Measurements from ENCODE around the gene TXN. TPM values are rescaled to one million over a fixed set of nuclear protein-coding genes. Genes with fewer than 3 reads are reported as not detected.

Gene TXN
- total RNA-seq, 1 donor from 2014 or later, result 205 TPM

- H3K27ac Mint-ChIP-seq, result no peak overlapping the region
- peaks cover 8% of the 10 kb centered on the region for H3K4me1 Mint-ChIP-seq (ENCODE audit: unreplicated experiment)
- no peak for TF ChIP-seq CTCF (conservative IDR thresholded peaks at IDR 0.05)
- DNase-seq (ENCODE audit: extremely low spot score, unreplicated experiment), result no peak
- H3K9me3 Mint-ChIP-seq, result no peaks in the 10 kb centered on the region
- no peak overlapping the region for H3K4me3 Mint-ChIP-seq
- no peaks in the 10 kb centered on the region for H3K27me3 Mint-ChIP-seq
- H3K36me3 Mint-ChIP-seq, result no peaks in the 10 kb centered on the region
Observed at GRCh38 chr9:110282018-110282738, 25.9 kb upstream of the TXN start.

- H3K4me1 Mint-ChIP-seq (ENCODE audit: unreplicated experiment), result no peaks in the 10 kb centered on the region
- H3K4me3 Mint-ChIP-seq, result no peak overlapping the region
- no peak overlapping the region for H3K27ac Mint-ChIP-seq
- no peak for DNase-seq (ENCODE audit: extremely low spot score, unreplicated experiment)
- no peaks in the 10 kb centered on the region for H3K9me3 Mint-ChIP-seq
- no peaks in the 10 kb centered on the region for H3K36me3 Mint-ChIP-seq
- TF ChIP-seq CTCF (conservative IDR thresholded peaks at IDR 0.05), result no peak
- H3K27me3 Mint-ChIP-seq, result no peaks in the 10 kb centered on the region
Observed at GRCh38 chr9:110278080-110278707, 21.9 kb upstream of the TXN start.

- no peaks in the 10 kb centered on the region for H3K36me3 Mint-ChIP-seq
- H3K9me3 Mint-ChIP-seq, result no peaks in the 10 kb centered on the region
- TF ChIP-seq CTCF (conservative IDR thresholded peaks at IDR 0.05), result no peak
Observed at GRCh38 chr9:110276781-110277180, 20.5 kb upstream of the TXN start.

GRCh38 chr9:110270211-110270995, 14.1 kb upstream of the TXN start:
- H3K36me3 Mint-ChIP-seq, result no peaks in the 10 kb centered on the region
- TF ChIP-seq CTCF (conservative IDR thresholded peaks at IDR 0.05), result no peak
- H3K4me3 Mint-ChIP-seq, result no peak overlapping the region
- H3K9me3 Mint-ChIP-seq, result no peaks in the 10 kb centered on the region
- no peak overlapping the region for H3K27ac Mint-ChIP-seq
- no peak for DNase-seq (ENCODE audit: extremely low spot score, unreplicated experiment)
- H3K4me1 Mint-ChIP-seq (ENCODE audit: unreplicated experiment), result no peaks in the 10 kb centered on the region
- peaks cover 2% of the 10 kb centered on the region for H3K27me3 Mint-ChIP-seq

More at GRCh38 chr9:110276781-110277180, 20.5 kb upstream of the TXN start:
- Mint-ChIP-seq H3K27me3 (no peaks in the 10 kb centered on the region), H3K4me3 (no peak overlapping the region), H3K27ac (no peak overlapping the region), H3K4me1 (ENCODE audit: unreplicated experiment) (no peaks in the 10 kb centered on the region)
- no peak for DNase-seq (ENCODE audit: extremely low spot score, unreplicated experiment)

- Mint-ChIP-seq H3K27ac (no peak overlapping the region), H3K4me3 (no peak overlapping the region), H3K36me3 (no peaks in the 10 kb centered on the region), H3K9me3 (no peaks in the 10 kb centered on the region), H3K4me1 (ENCODE audit: unreplicated experiment) (no peaks in the 10 kb centered on the region), H3K27me3 (peaks cover 2% of the 10 kb centered on the region)
- no peak for TF ChIP-seq CTCF (conservative IDR thresholded peaks at IDR 0.05)
- no peak for DNase-seq (ENCODE audit: extremely low spot score, unreplicated experiment)
Observed at GRCh38 chr9:110266795-110267194, 10.5 kb upstream of the TXN start.

Measured in type B pancreatic cell (in vitro differentiated cells).